H9 (cell line): ENCODE data around the gene CDCP2. TPM values are rescaled to one million over a fixed set of nuclear protein-coding genes. Genes with fewer than 3 reads are reported as not detected.

ENCODE experiments used
- DNase-seq: peaks from one replicate; pipeline ENCODE4 v3.0.0-alpha.2; 2017
- H2AFZ ChIP-seq: one replicate; pipeline ENCODE4 v1.6.1; 2013; ENCODE audit warnings: mild to moderate bottlenecking, low read length, control low read depth, moderate library complexity
- H2AK5ac ChIP-seq: 2 replicates; pipeline ENCODE4 v1.6.1; 2013; ENCODE audit warnings: low read length, control low read depth, mixed read lengths; ENCODE audit not compliant: insufficient read length
- H2BK120ac ChIP-seq: one replicate; pipeline ENCODE4 v1.6.1; 2013; ENCODE audit warnings: low read depth, mild to moderate bottlenecking, low read length, control low read depth, inconsistent platforms; ENCODE audit not compliant: poor library complexity, severe bottlenecking
- H2BK12ac ChIP-seq: 2 replicates; pipeline ENCODE4 v1.6.1; 2013; ENCODE audit warnings: low read length, control low read depth, mixed read lengths, low read depth; ENCODE audit not compliant: insufficient read length
- H2BK15ac ChIP-seq: 2 replicates; pipeline ENCODE4 v1.6.1; 2013; ENCODE audit warnings: low read depth, low read length, control low read depth
- H2BK20ac ChIP-seq: one replicate; pipeline ENCODE4 v1.6.1; 2013; ENCODE audit warnings: low read depth, mild to moderate bottlenecking, low read length, control low read depth, inconsistent platforms; ENCODE audit not compliant: poor library complexity, severe bottlenecking
- H2BK5ac ChIP-seq: 2 replicates; pipeline ENCODE4 v1.6.1; 2013; ENCODE audit warnings: low read length, control low read depth, mixed read lengths; ENCODE audit not compliant: insufficient read length
- H3K14ac ChIP-seq: 2 replicates; pipeline ENCODE4 v1.6.1; 2013; ENCODE audit warnings: low read length, control low read depth; ENCODE audit not compliant: insufficient read depth
- H3K18ac ChIP-seq: 2 replicates; pipeline ENCODE4 v1.6.1; 2013; ENCODE audit warnings: low read depth, mild to moderate bottlenecking, mixed read lengths, low read length, control low read depth; ENCODE audit not compliant: insufficient read length
- H3K23ac ChIP-seq: 2 replicates; pipeline ENCODE4 v1.6.1; 2013; ENCODE audit warnings: low read length, control low read depth, mixed read lengths, low read depth; ENCODE audit not compliant: insufficient read length
- H3K23me2 ChIP-seq: 2 replicates; pipeline ENCODE4 v1.6.1; 2013; ENCODE audit warnings: low read depth, mild to moderate bottlenecking, mixed read lengths, low read length, control low read depth; ENCODE audit not compliant: insufficient read length, poor library complexity, severe bottlenecking
- H3K27ac ChIP-seq: 2 replicates; pipeline ENCODE4 v1.5.1; 2013; ENCODE audit warnings: low read length, control low read depth, mixed read lengths, low read depth; ENCODE audit not compliant: insufficient read length
- H3K27me3 ChIP-seq: 2 replicates; pipeline ENCODE4 v1.6.1; 2013; ENCODE audit warnings: low read length, control low read depth, inconsistent platforms; ENCODE audit not compliant: insufficient read depth
- H3K4ac ChIP-seq: 2 replicates; pipeline ENCODE4 v1.6.1; 2013; ENCODE audit warnings: low read depth, mild to moderate bottlenecking, control low read depth, inconsistent platforms, low read length, moderate library complexity
- H3K4me1 ChIP-seq: 2 replicates; pipeline ENCODE4 v1.6.1; 2013; ENCODE audit warnings: low read length, control low read depth, inconsistent platforms; ENCODE audit not compliant: insufficient read depth
- H3K4me2 ChIP-seq: 2 replicates; pipeline ENCODE4 v1.6.1; 2013; ENCODE audit warnings: low read length, control low read depth, mixed read lengths; ENCODE audit not compliant: insufficient read length, insufficient read depth
- H3K56ac ChIP-seq: 2 replicates; pipeline ENCODE4 v1.6.1; 2013; ENCODE audit warnings: low read depth, mild to moderate bottlenecking, mixed read lengths, low read length, control low read depth; ENCODE audit not compliant: insufficient read length
- H3K79me1 ChIP-seq: 2 replicates; pipeline ENCODE4 v1.6.1; 2013; ENCODE audit warnings: low read depth, mild to moderate bottlenecking, moderate library complexity, low read length, control low read depth, inconsistent platforms; ENCODE audit not compliant: insufficient read depth, poor library complexity, severe bottlenecking
- H3K79me2 ChIP-seq: 2 replicates; pipeline ENCODE4 v1.6.1; 2013; ENCODE audit warnings: low read length, control low read depth, inconsistent platforms; ENCODE audit not compliant: insufficient read depth
- H3K9ac ChIP-seq: 2 replicates; pipeline ENCODE4 v1.6.1; 2013; ENCODE audit warnings: low read length, control low read depth, mixed read lengths; ENCODE audit not compliant: insufficient read length; ENCODE audit errors: extremely low read depth
- H3K9me3 ChIP-seq: one replicate; pipeline ENCODE4 v1.6.1; 2013; ENCODE audit warnings: low read depth, low read length, inconsistent platforms; ENCODE audit not compliant: control insufficient read depth
- H3T11ph ChIP-seq: one replicate; pipeline ENCODE4 v1.6.1; 2013; ENCODE audit warnings: mild to moderate bottlenecking, low read length, control low read depth, inconsistent platforms
- H4K20me1 ChIP-seq: one replicate; pipeline ENCODE4 v1.6.1; 2013; ENCODE audit not compliant: control insufficient read depth, insufficient read length, insufficient read depth
- H4K5ac ChIP-seq: 2 replicates; pipeline ENCODE4 v1.6.1; 2013; ENCODE audit warnings: low read depth, mild to moderate bottlenecking, mixed read lengths, low read length, control low read depth; ENCODE audit not compliant: insufficient read length
- H4K8ac ChIP-seq: replicated peaks from 2 replicates; pipeline ENCODE4 v1.6.1; 2013; ENCODE audit warnings: low read length, control low read depth, mixed read lengths, low read depth; ENCODE audit not compliant: insufficient read length
- H4K91ac ChIP-seq: 2 replicates; pipeline ENCODE4 v1.6.1; 2013; ENCODE audit warnings: low read depth, mild to moderate bottlenecking, moderate library complexity, mixed read lengths, low read length, control low read depth; ENCODE audit not compliant: insufficient read length
- H3K27ac Mint-ChIP-seq, 3 experiments: 2 replicates in 2 of 3; 3 replicates in 1 of 3; pipeline ENCODE4 v1.8.0; 2020 to 2021; ENCODE audit warnings: mixed read lengths in 3 of 3, mild to moderate bottlenecking in 1 of 3, moderate library complexity in 1 of 3
- H3K27me3 Mint-ChIP-seq: 2 replicates; pipeline ENCODE4 v1.8.0; 2021; ENCODE audit warnings: low read depth, mild to moderate bottlenecking, moderate library complexity, mixed read lengths
- H3K36me3 Mint-ChIP-seq, 3 experiments: 2 replicates in 2 of 3; 3 replicates in 1 of 3; pipeline ENCODE4 v1.8.0; 2020 to 2021; ENCODE audit warnings: low read depth in 3 of 3, mixed read lengths in 3 of 3; ENCODE audit not compliant: insufficient read depth in 1 of 3
- H3K4me1 Mint-ChIP-seq, 2 experiments: 2 replicates each; pipeline ENCODE4 v1.8.0; 2020; ENCODE audit warnings: mixed read lengths in 2 of 2
- H3K4me3 Mint-ChIP-seq, 2 experiments: 2 replicates in 1 of 2; 3 replicates in 1 of 2; pipeline ENCODE4 v1.8.0; 2020 to 2021; ENCODE audit warnings: mild to moderate bottlenecking in 2 of 2, mixed read lengths in 2 of 2, moderate library complexity in 1 of 2
- H3K9me3 Mint-ChIP-seq, 2 experiments: 2 replicates in 1 of 2; 3 replicates in 1 of 2; pipeline ENCODE4 v1.8.0; 2020; ENCODE audit warnings: mild to moderate bottlenecking in 2 of 2, mixed read lengths in 2 of 2, moderate library complexity in 1 of 2
- WGBS: extraction: QIAGEN DNeasy Blood & Tissue Kit; methylation state at CpG from one replicate; pipeline ENCODE4 v1.1.7; 2013; ENCODE audit warnings: missing lambda C conversion rate, low lambda C conversion rate, mixed read lengths; ENCODE audit not compliant: insufficient read length; ENCODE audit errors: extremely low coverage; 5-methylcytosine and 5-hydroxymethylcytosine counted together
- total RNA-seq: library from RNA; stranded (reverse); gene quantifications from 2 replicates; pipeline ENCODE4 v1.2.1, GENCODE V29; 2021
- TF ChIP-seq, protein P1 (sequence below): fragments of 200-600 bp; sonication (generic); conservative IDR thresholded peaks from 3 replicates; pipeline ENCODE4 v1.8.0; 2021; ENCODE audit warnings: antibody characterized with exemption, mild to moderate bottlenecking

The CDCP2 gene
- total RNA-seq, 1 experiment from 2014 or later: not detected

DNA sequence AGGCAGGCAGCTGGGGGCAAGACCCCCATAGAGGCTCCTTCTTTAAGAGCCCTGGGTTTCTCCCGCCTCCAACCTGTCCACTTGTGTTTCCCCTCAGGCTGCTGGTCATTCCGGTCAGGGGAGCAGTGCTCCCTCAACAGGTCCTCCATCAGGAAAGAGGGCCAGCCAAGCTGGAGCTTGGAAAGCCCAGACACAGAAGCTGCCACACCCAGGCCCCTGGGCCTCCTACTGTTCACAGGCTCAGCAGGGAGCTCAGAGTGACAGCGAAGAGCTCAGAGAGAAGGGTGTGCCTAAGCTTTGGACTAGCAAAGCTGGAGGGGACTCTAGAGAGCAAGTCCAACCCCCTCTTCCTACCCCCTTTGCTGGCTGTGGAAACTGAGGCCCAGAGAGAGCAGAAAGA lies 10.3 kb upstream of the CDCP2 start:
- Histone ChIP-seq H3K9me3 (no peaks in the 10 kb centered on the region), H4K8ac (no peak overlapping the region), H3K23me2 (no peaks in the 10 kb centered on the region), H2BK15ac (no peak overlapping the region), H2BK120ac (no peak overlapping the region), H4K5ac (no peak overlapping the region), H3K56ac (no peak overlapping the region), H4K91ac (no peak overlapping the region), H4K20me1 (no peaks in the 10 kb centered on the region), H3K14ac (no peak overlapping the region), H2AK5ac (no peak overlapping the region), H3K4ac (no peak overlapping the region), H2BK5ac (no peak overlapping the region), H3K4me1 (no peaks in the 10 kb centered on the region), H2BK12ac (no peak overlapping the region), H3K18ac (no peak overlapping the region), H2AFZ (no peak overlapping the region), H3K23ac (no peak overlapping the region), H3K4me2 (no peak overlapping the region), H2BK20ac (no peak overlapping the region), H3K79me2 (no peaks in the 10 kb centered on the region), H3T11ph (no peak overlapping the region), H3K9ac (no peak overlapping the region), H3K27ac (no peak overlapping the region), H3K27me3 (no peaks in the 10 kb centered on the region), H3K79me1 (no peaks in the 10 kb centered on the region)
- TF ChIP-seq, protein P1, sequence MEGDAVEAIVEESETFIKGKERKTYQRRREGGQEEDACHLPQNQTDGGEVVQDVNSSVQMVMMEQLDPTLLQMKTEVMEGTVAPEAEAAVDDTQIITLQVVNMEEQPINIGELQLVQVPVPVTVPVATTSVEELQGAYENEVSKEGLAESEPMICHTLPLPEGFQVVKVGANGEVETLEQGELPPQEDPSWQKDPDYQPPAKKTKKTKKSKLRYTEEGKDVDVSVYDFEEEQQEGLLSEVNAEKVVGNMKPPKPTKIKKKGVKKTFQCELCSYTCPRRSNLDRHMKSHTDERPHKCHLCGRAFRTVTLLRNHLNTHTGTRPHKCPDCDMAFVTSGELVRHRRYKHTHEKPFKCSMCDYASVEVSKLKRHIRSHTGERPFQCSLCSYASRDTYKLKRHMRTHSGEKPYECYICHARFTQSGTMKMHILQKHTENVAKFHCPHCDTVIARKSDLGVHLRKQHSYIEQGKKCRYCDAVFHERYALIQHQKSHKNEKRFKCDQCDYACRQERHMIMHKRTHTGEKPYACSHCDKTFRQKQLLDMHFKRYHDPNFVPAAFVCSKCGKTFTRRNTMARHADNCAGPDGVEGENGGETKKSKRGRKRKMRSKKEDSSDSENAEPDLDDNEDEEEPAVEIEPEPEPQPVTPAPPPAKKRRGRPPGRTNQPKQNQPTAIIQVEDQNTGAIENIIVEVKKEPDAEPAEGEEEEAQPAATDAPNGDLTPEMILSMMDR: no peak
- Mint-ChIP-seq H3K27me3 (peaks cover 8% of the 10 kb centered on the region), H3K36me3 (no peaks in the 10 kb centered on the region), H3K4me3 (no peak overlapping the region), H3K9me3 (no peaks in the 10 kb centered on the region), H3K4me1 (peaks cover 0 to 8% of the 10 kb centered on the region in 2 experiments; a peak in 2 of 4 replicates), H3K27ac (no peak overlapping the region)
- DNase-seq: no peak
- no CpG with 5 or more reads among the region's 3 CpGs for WGBS
